Panc1 (cell line): ENCODE measurements around the gene FBXW7. TPM values are rescaled to one million over a fixed set of nuclear protein-coding genes. Genes with fewer than 3 reads are reported as not detected.

ENCODE experiments used
- ATAC-seq: fragments of 200-7000 bp; cut with Tn5 transposase; 2 replicates; pipeline ENCODE4 v1.9.1; 2020; ENCODE audit warnings: mild to moderate bottlenecking, moderate library complexity
- BruUV-seq: library from RNA; stranded (reverse); fragments of 400-500 nt; replicated peaks from 2 replicates; lab custom pipeline; 2021; lab: Mats Ljungman, UMichigan
- CTCF ChIA-PET: fragments of 300-600 bp; sonication (Branson Sonifier 250); formaldehyde crosslinking; loops from one replicate; lab custom pipeline; 2022; ENCODE audit warnings: antibody characterized with exemption; lab: Charles Lee
- POLR2A ChIA-PET: fragments of 300-600 bp; sonication (Branson Sonifier 250); formaldehyde crosslinking; loops from one replicate; lab custom pipeline; 2022; ENCODE audit warnings: antibody characterized with exemption; lab: Charles Lee
- DNase-seq: peaks from one replicate; pipeline ENCODE4 v3.0.0-alpha.2; 2010; ENCODE audit warnings: low read depth, low spot score
- H3K27ac ChIP-seq: 2 replicates; pipeline ENCODE4 v1.5.1; 2011; ENCODE audit warnings: mild to moderate bottlenecking, low read length, inconsistent platforms
- H3K27me3 ChIP-seq: fragments of 200-500 bp; sonication (Bioruptor generic); 2 replicates; pipeline ENCODE4 v1.6.0; 2014; ENCODE audit warnings: low read length, inconsistent platforms; ENCODE audit not compliant: control insufficient read depth, insufficient read depth
- H3K36me3 ChIP-seq: fragments of 200-500 bp; sonication (Bioruptor generic); 2 replicates; pipeline ENCODE4 v1.5.1; 2014; ENCODE audit warnings: inconsistent platforms, mild to moderate bottlenecking, low read length, moderate library complexity; ENCODE audit not compliant: control insufficient read depth, insufficient read depth
- H3K4me1 ChIP-seq: 2 replicates; pipeline ENCODE4 v1.5.1; 2011; ENCODE audit warnings: inconsistent platforms, mild to moderate bottlenecking, low read length, moderate library complexity; ENCODE audit not compliant: control insufficient read depth, insufficient read depth
- H3K4me3 ChIP-seq, 2 experiments: 2 replicates each; pipeline ENCODE4 v1.5.1; 2011 to 2012; ENCODE audit warnings: low read depth in 2 of 2, low read length in 2 of 2, mild to moderate bottlenecking in 2 of 2, inconsistent platforms in 1 of 2, moderate library complexity in 1 of 2
- H3K9me3 ChIP-seq: fragments of 200-500 bp; sonication (Bioruptor generic); 2 replicates; pipeline ENCODE4 v1.5.1; 2014; ENCODE audit warnings: low read depth, mild to moderate bottlenecking, inconsistent platforms, low read length, moderate library complexity; ENCODE audit not compliant: control insufficient read depth, insufficient read depth
- CTCF ChIP-seq: fragments of 450-650 bp; IDR thresholded peaks from 2 replicates; pipeline ENCODE4 v1.5.1; 2017; ENCODE audit warnings: mild to moderate bottlenecking
- POLR2AphosphoS5 ChIP-seq: IDR thresholded peaks from 2 replicates; pipeline ENCODE4 v1.6.1; 2012; ENCODE audit warnings: mild to moderate bottlenecking, low read depth, low read length, moderate library complexity
- REST ChIP-seq, 2 experiments: IDR thresholded peaks; 2 replicates each; pipeline ENCODE4 v1.6.1; 2011 to 2012; ENCODE audit warnings: low read depth in 2 of 2, control low read depth in 1 of 2, low read length in 1 of 2, mild to moderate bottlenecking in 1 of 2, moderate library complexity in 1 of 2; ENCODE audit not compliant: insufficient read depth in 1 of 2
- SIN3A ChIP-seq: IDR thresholded peaks from 2 replicates; pipeline ENCODE4 v1.6.1; 2012; ENCODE audit warnings: low read depth, mild to moderate bottlenecking, low read length, moderate library complexity, borderline replicate concordance; ENCODE audit not compliant: insufficient read depth
- TCF7L2 ChIP-seq: IDR thresholded peaks from 2 replicates; pipeline ENCODE4 v1.6.1; 2011; ENCODE audit warnings: mild to moderate bottlenecking, low read depth, low read length, inconsistent platforms
- in situ Hi-C: cut with HindIII; loops from 2 replicates; pipeline ENCODE4 v1.10.0; 2016; ENCODE audit warnings: low sequenced_read_pairs, low pct_unique_long_range_greater_than_20kb
- intact Hi-C: fragments of 100-400 bp; cut with micrococcal nuclease; formaldehyde crosslinking; loops from one replicate; pipeline ENCODE4 v1.10.0; 2022; ENCODE audit not compliant: unreplicated experiment
- total RNA-seq: library from RNA; stranded (reverse); gene quantifications from one replicate; pipeline ENCODE4 v1.2.1, GENCODE V29; 2021; ENCODE audit not compliant: unreplicated experiment

The FBXW7 gene
- total RNA-seq, 1 experiment from 2014 or later: 16.2 TPM

GRCh38 chr4:152500275-152500674 lies 35.6 kb downstream of the FBXW7 start:
- intact Hi-C loops: loop anchor here (2.0 kb wide), 1 partner anchor 141 kb away; no protein-coding TSS in a partner anchor
- no peak overlapping the region for H3K27ac ChIP-seq
- H3K9me3 ChIP-seq: no peaks in the 10 kb centered on the region
- no TSS peak for BruUV-seq
- H3K4me1 ChIP-seq: no peaks in the 10 kb centered on the region; the same call in 1 of the 2 replicates
- ATAC-seq: no peak
- no peak for DNase-seq
- in situ Hi-C loops: no loop called here
- POLR2A ChIA-PET: no interaction called here
- no peak overlapping the region for H3K4me3 ChIP-seq
- TF ChIP-seq TCF7L2: no peak
- TF ChIP-seq CTCF: no peak
- TF ChIP-seq POLR2AphosphoS5: no peak
- TF ChIP-seq REST (IDR thresholded peaks at IDR 0.05; ENCODE audit: insufficient read depth in 1 of 2, low read depth in 2 of 2, low read length in 1 of 2): no peak
- TF ChIP-seq SIN3A: no peak
- CTCF ChIA-PET: interaction anchor here (1.1 kb wide), 1 partner anchor 140 kb away, joined by 5 read pairs; no protein-coding TSS in a partner anchor
- no peaks in the 10 kb centered on the region for H3K27me3 ChIP-seq
- H3K36me3 ChIP-seq: no peaks in the 10 kb centered on the region

GRCh38 chr4:152499344-152499743 lies 36.5 kb downstream of the FBXW7 start:
- no peaks in the 10 kb centered on the region for H3K27me3 ChIP-seq
- H3K36me3 ChIP-seq: no peaks in the 10 kb centered on the region
- DNase-seq: no peak
- H3K4me3 ChIP-seq: no peak overlapping the region
- ChIA-PET POLR2A (no interaction called here), CTCF (interaction anchor here (0.6 kb wide), 1 partner anchor 9 kb away, joined by 7 read pairs; no protein-coding TSS in a partner anchor)
- no peaks in the 10 kb centered on the region; the same call in 1 of the 2 replicates for H3K4me1 ChIP-seq
- intact Hi-C loops (no loop called here), in situ Hi-C loops (no loop called here)
- H3K27ac ChIP-seq: no peak overlapping the region
- TF ChIP-seq POLR2AphosphoS5 (no peak), SIN3A (no peak), CTCF (no peak), TCF7L2 (no peak), REST (IDR thresholded peaks at IDR 0.05; ENCODE audit: insufficient read depth in 1 of 2, low read depth in 2 of 2, low read length in 1 of 2) (no peak)
- no peak for ATAC-seq
- H3K9me3 ChIP-seq: no peaks in the 10 kb centered on the region
- no TSS peak for BruUV-seq
